ENCODE data around the gene AKAP6. TPM values are rescaled to one million over a fixed set of nuclear protein-coding genes. Genes with fewer than 3 reads are reported as not detected.

AKAP6 gene
- total RNA-seq, 1 experiment from 2014 or later: 1.1 TPM

GRCh38 chr14:32492457-32492856 is 163.4 kb downstream of the AKAP6 start:
- no peak for DNase-seq
- Histone ChIP-seq H3K27ac (ENCODE audit: insufficient read length, low read depth, low read length) (no peak overlapping the region), H2AFZ (ENCODE audit: low read length) (no peak overlapping the region), H3K79me2 (ENCODE audit: insufficient read depth, low read length) (no peaks in the 10 kb centered on the region), H2BK120ac (ENCODE audit: low read depth, low read length, poor library complexity, severe bottlenecking) (no peak overlapping the region), H4K20me1 (ENCODE audit: control insufficient read depth, insufficient read depth, insufficient read length) (no peaks in the 10 kb centered on the region), H3K23me2 (ENCODE audit: insufficient read length, low read depth, low read length, poor library complexity, severe bottlenecking) (no peaks in the 10 kb centered on the region), H3K56ac (ENCODE audit: insufficient read length, low read depth, low read length) (no peak overlapping the region), H2BK12ac (ENCODE audit: insufficient read length, low read depth, low read length) (no peak overlapping the region), H3K79me1 (ENCODE audit: insufficient read depth, low read depth, low read length, poor library complexity, severe bottlenecking) (no peaks in the 10 kb centered on the region), H2AK5ac (ENCODE audit: insufficient read length, low read length) (no peak overlapping the region), H3K4me1 (ENCODE audit: insufficient read depth, low read length) (no peaks in the 10 kb centered on the region), H3K23ac (ENCODE audit: insufficient read length, low read depth, low read length) (no peak overlapping the region), H3K14ac (ENCODE audit: insufficient read depth, low read length) (no peak overlapping the region), H3K9me3 (ENCODE audit: control insufficient read depth, low read depth, low read length) (no peaks in the 10 kb centered on the region), H3K9ac (ENCODE audit: extremely low read depth, insufficient read length, low read length) (no peak overlapping the region), H2BK20ac (ENCODE audit: low read depth, low read length, poor library complexity, severe bottlenecking) (no peak overlapping the region), H3K4ac (ENCODE audit: low read depth, low read length) (no peak overlapping the region), H3T11ph (ENCODE audit: low read length) (no peak overlapping the region), H3K4me2 (ENCODE audit: insufficient read depth, insufficient read length, low read length) (no peak overlapping the region), H4K5ac (ENCODE audit: insufficient read length, low read depth, low read length) (no peak overlapping the region), H3K27me3 (ENCODE audit: insufficient read depth, low read length) (no peaks in the 10 kb centered on the region), H2BK5ac (ENCODE audit: insufficient read length, low read length) (no peak overlapping the region), H3K18ac (ENCODE audit: insufficient read length, low read depth, low read length) (no peak overlapping the region), H4K91ac (ENCODE audit: insufficient read length, low read depth, low read length) (no peak overlapping the region), H4K8ac (replicated peaks; ENCODE audit: insufficient read length, low read depth, low read length) (no peak overlapping the region), H2BK15ac (ENCODE audit: low read depth, low read length) (no peak overlapping the region)
- Mint-ChIP-seq H3K27ac (no peak overlapping the region), H3K27me3 (ENCODE audit: low read depth) (no peaks in the 10 kb centered on the region; the same call in 1 of the 2 replicates), H3K36me3 (ENCODE audit: insufficient read depth in 1 of 3, low read depth in 3 of 3) (no peaks in the 10 kb centered on the region), H3K9me3 (no peaks in the 10 kb centered on the region), H3K4me3 (no peak overlapping the region), H3K4me1 (no peaks in the 10 kb centered on the region)
- TF ChIP-seq CTCF (conservative IDR thresholded peaks at IDR 0.05): no peak

Measured in H9 (cell line).